T-helper 1 cell treated with Interleukin-12 subunit alpha and Interleukin-12 subunit beta and Interleukin-4 antibody, amounts not matched to agents 30 μg/mL and 1 μg/mL, for 36 hours (primary cell): ENCODE data around the gene FCN3.

Experiments
- H3K27ac Mint-ChIP-seq: one replicate; pipeline ENCODE4 v1.8.0; 2021; ENCODE audit warnings: mild to moderate bottlenecking, mixed read lengths
- H3K27me3 Mint-ChIP-seq: one replicate; pipeline ENCODE4 v1.8.0; 2021; ENCODE audit warnings: low read depth, mixed read lengths
- H3K36me3 Mint-ChIP-seq: one replicate; pipeline ENCODE4 v1.8.0; 2021; ENCODE audit warnings: low read depth, mixed read lengths
- H3K4me1 Mint-ChIP-seq: one replicate; pipeline ENCODE4 v1.8.0; 2021; ENCODE audit warnings: low read depth, mixed read lengths
- H3K4me3 Mint-ChIP-seq: one replicate; pipeline ENCODE4 v1.8.0; 2021; ENCODE audit warnings: mild to moderate bottlenecking, moderate library complexity, mixed read lengths
- H3K9me3 Mint-ChIP-seq: one replicate; pipeline ENCODE4 v1.8.0; 2021; ENCODE audit warnings: mixed read lengths

FCN3 gene

GRCh38 chr1:27349784-27350662, 24.6 kb downstream of the FCN3 start:
- no peak overlapping the region for H3K27ac Mint-ChIP-seq
- H3K36me3 Mint-ChIP-seq = peaks cover 11% of the 10 kb centered on the region
- no peaks in the 10 kb centered on the region for H3K9me3 Mint-ChIP-seq
- H3K4me3 Mint-ChIP-seq = no peak overlapping the region
- H3K27me3 Mint-ChIP-seq = no peaks in the 10 kb centered on the region
- H3K4me1 Mint-ChIP-seq = peaks cover 16% of the 10 kb centered on the region

- no peak overlapping the region for H3K4me3 Mint-ChIP-seq
- H3K4me1 Mint-ChIP-seq = peaks cover 20% of the 10 kb centered on the region
- no peak overlapping the region for H3K27ac Mint-ChIP-seq
- no peaks in the 10 kb centered on the region for H3K27me3 Mint-ChIP-seq
- H3K9me3 Mint-ChIP-seq = no peaks in the 10 kb centered on the region
- H3K36me3 Mint-ChIP-seq = peaks cover 11% of the 10 kb centered on the region
These were observed 25.5 kb downstream of the FCN3 start for GRCh38 chr1:27348861-27349783.

- no peaks in the 10 kb centered on the region for H3K27me3 Mint-ChIP-seq
- no peak overlapping the region for H3K27ac Mint-ChIP-seq
- H3K9me3 Mint-ChIP-seq = no peaks in the 10 kb centered on the region
- H3K4me1 Mint-ChIP-seq = peaks cover 35% of the 10 kb centered on the region
- no peak overlapping the region for H3K4me3 Mint-ChIP-seq
- peaks cover 14% of the 10 kb centered on the region for H3K36me3 Mint-ChIP-seq
These were observed 27.5 kb downstream of the FCN3 start for GRCh38 chr1:27346991-27347624.

- Mint-ChIP-seq H3K4me3 (peak overlapping the region; percentile 56), H3K4me1 (peaks cover 39% of the 10 kb centered on the region)
These were observed 28.3 kb downstream of the FCN3 start for GRCh38 chr1:27346357-27346756.

GRCh38 chr1:27345272-27345671, 29.4 kb downstream of the FCN3 start:
- Mint-ChIP-seq H3K27ac (no peak overlapping the region), H3K27me3 (no peaks in the 10 kb centered on the region), H3K36me3 (peaks cover 13% of the 10 kb centered on the region), H3K9me3 (no peaks in the 10 kb centered on the region), H3K4me3 (no peak overlapping the region), H3K4me1 (peaks cover 46% of the 10 kb centered on the region)

More at GRCh38 chr1:27346357-27346756, 28.3 kb downstream of the FCN3 start:
- Mint-ChIP-seq H3K36me3 (peaks cover 13% of the 10 kb centered on the region), H3K27me3 (no peaks in the 10 kb centered on the region), H3K9me3 (no peaks in the 10 kb centered on the region), H3K27ac (peak overlapping the region; percentile 41)

DNA sequence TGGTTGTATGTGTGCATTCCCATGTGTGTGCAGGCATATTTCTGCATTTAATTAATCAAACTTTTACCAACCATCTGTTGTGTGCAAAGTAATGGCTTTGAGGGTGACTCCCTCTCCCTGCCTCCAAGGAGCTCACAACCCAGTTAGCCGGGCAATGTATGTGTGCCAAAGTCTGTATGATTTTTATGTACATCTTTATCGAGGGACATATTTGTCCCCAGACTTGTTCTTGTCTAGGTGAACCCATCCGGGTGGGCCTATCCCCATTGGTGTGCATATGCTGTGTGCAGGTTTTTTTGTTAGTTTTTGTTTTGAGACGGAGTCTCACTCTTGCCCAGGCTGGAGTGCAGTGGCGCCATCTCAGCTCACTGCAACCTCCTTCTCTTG, 31.0 kb downstream of the FCN3 start:
- Mint-ChIP-seq H3K36me3 (peaks cover 15% of the 10 kb centered on the region), H3K9me3 (no peaks in the 10 kb centered on the region), H3K27me3 (no peaks in the 10 kb centered on the region), H3K4me3 (peak overlapping the region; percentile 91), H3K27ac (peak overlapping the region; percentile 88), H3K4me1 (peaks cover 49% of the 10 kb centered on the region)

DNA sequence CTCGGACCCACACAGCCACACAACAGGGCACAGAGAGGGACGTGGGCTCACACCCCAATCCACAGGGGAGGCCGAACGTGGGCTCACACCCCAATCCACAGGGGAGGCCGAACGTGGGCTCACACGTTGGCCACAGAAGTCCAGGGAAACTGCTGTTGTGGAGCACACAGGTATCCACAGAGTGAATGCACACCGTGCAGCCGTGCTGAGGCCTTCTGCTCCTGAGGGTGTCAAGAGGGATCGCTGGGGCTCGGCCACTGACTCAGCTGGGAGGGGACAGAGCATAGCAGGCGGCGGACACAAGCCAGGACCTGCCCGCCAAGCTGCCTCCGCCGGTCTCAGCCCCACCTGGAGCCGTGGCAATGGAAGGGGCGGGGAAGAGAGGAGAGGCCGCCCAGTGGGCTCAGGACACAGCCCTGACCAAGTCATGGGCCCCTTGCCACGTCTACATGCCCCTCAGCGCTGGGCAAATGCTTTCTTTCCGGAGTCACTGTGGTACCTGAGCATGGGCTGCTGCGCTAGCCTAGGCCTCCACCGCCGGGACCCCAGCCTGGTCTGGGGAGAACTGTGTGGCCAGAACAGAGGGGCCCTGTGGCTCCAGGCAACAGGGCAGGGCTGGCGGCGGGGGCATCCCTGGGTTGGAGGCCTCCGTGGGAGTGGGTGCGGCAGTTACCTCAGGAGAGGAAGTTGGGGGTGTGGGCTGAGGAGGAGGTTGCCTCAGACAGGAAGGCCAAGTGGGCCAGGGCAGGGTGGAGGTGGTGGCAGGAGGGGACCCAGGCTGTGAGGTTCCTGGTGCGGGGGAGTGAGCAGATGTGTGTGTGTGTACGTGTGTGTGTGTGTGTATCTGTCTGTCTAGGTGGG, 31.6 kb downstream of the FCN3 start:
- no peaks in the 10 kb centered on the region for H3K27me3 Mint-ChIP-seq
- H3K27ac Mint-ChIP-seq = peak overlapping the region; percentile 88
- H3K36me3 Mint-ChIP-seq = peaks cover 15% of the 10 kb centered on the region
- no peaks in the 10 kb centered on the region for H3K9me3 Mint-ChIP-seq
- H3K4me1 Mint-ChIP-seq = peaks cover 50% of the 10 kb centered on the region
- H3K4me3 Mint-ChIP-seq = peak overlapping the region; percentile 91

GRCh38 chr1:27342391-27342777, 32.2 kb downstream of the FCN3 start:
- no peaks in the 10 kb centered on the region for H3K9me3 Mint-ChIP-seq
- no peaks in the 10 kb centered on the region for H3K27me3 Mint-ChIP-seq
- H3K36me3 Mint-ChIP-seq = peaks cover 15% of the 10 kb centered on the region
- peaks cover 48% of the 10 kb centered on the region for H3K4me1 Mint-ChIP-seq
- peak overlapping the region; percentile 91 for H3K4me3 Mint-ChIP-seq
- peak overlapping the region; percentile 88 for H3K27ac Mint-ChIP-seq

- H3K27ac Mint-ChIP-seq = peak within 1 kb of the TSS; percentile 88
- no peaks in the 10 kb centered on the region for H3K9me3 Mint-ChIP-seq
- peaks cover 12% of the 10 kb centered on the region for H3K36me3 Mint-ChIP-seq
- peak within 1 kb of the TSS; percentile 91 for H3K4me3 Mint-ChIP-seq
- H3K4me1 Mint-ChIP-seq = peaks cover 45% of the 10 kb centered on the region
- no peaks in the 10 kb centered on the region for H3K27me3 Mint-ChIP-seq
These were observed 32.9 kb downstream of the FCN3 start, which contains the start of gene SYTL1 for GRCh38 chr1:27341525-27342252. TSS of gene SYTL1 (plus strand) at chr1:27342022. CDS start at chr1:27345335, 3,313 bp downstream.

GRCh38 chr1:27339213-27339612, 35.4 kb downstream of the FCN3 start:
- Mint-ChIP-seq H3K4me3 (no peak overlapping the region), H3K9me3 (no peaks in the 10 kb centered on the region), H3K36me3 (peaks cover 14% of the 10 kb centered on the region), H3K27ac (peak overlapping the region; percentile 49), H3K4me1 (peaks cover 36% of the 10 kb centered on the region), H3K27me3 (no peaks in the 10 kb centered on the region)

DNA sequence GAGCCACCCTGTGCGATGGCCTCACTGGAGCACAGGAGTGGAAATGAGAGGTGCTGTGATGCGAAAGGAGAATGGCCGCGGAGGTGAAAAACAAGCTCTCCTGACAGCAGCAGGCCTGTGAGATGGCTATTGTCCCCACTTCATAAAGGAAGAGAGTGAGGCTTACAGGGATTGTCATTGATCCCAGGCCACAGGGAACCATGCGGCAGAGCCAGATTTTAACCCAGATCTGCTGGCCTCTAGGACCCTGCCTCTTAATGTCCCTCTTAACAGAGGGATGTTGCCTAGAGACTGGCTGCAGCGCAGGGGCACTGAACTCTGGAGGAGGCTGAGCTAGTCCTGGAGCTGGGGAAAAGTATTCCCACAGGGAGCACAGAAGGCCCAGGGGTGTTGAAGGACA, 35.9 kb downstream of the FCN3 start:
- Mint-ChIP-seq H3K4me3 (no peak overlapping the region), H3K36me3 (peaks cover 17% of the 10 kb centered on the region), H3K27ac (no peak overlapping the region), H3K4me1 (peaks cover 34% of the 10 kb centered on the region), H3K27me3 (no peaks in the 10 kb centered on the region), H3K9me3 (no peaks in the 10 kb centered on the region)

- Mint-ChIP-seq H3K4me3 (no peak overlapping the region), H3K9me3 (no peaks in the 10 kb centered on the region), H3K27me3 (no peaks in the 10 kb centered on the region), H3K4me1 (peaks cover 28% of the 10 kb centered on the region), H3K27ac (no peak overlapping the region), H3K36me3 (peaks cover 20% of the 10 kb centered on the region)
These were observed 37.9 kb downstream of the FCN3 start for GRCh38 chr1:27336756-27337155.
